ENCODE data around the gene SLC12A3.

DNA sequence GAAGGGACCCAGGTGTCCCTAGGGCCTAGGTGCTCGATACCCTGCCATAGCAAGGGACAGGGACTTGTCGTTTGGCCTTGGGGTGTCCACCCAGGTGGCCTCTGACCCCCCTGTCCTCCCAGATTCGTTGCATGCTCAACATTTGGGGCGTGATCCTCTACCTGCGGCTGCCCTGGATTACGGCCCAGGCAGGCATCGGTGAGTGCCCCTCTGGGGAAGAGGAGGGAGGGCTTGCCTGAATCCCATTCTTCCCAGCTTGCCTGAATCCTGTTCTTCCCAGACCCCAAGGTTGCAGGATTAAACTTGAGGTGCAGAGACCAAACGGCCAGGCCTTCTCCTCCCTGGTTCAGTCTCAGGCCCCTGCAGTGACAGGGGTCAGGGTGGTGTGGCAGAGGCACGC is 3.2 kb downstream of the SLC12A3 start:
- no peak for TF ChIP-seq GLIS3 (CRISPR knock-in tag; IDR thresholded peaks at IDR 0.05)
- TF ChIP-seq, protein P1, sequence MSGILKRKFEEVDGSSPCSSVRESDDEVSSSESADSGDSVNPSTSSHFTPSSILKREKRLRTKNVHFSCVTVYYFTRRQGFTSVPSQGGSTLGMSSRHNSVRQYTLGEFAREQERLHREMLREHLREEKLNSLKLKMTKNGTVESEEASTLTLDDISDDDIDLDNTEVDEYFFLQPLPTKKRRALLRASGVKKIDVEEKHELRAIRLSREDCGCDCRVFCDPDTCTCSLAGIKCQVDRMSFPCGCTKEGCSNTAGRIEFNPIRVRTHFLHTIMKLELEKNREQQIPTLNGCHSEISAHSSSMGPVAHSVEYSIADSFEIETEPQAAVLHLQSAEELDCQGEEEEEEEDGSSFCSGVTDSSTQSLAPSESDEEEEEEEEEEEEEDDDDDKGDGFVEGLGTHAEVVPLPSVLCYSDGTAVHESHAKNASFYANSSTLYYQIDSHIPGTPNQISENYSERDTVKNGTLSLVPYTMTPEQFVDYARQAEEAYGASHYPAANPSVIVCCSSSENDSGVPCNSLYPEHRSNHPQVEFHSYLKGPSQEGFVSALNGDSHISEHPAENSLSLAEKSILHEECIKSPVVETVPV (CRISPR knock-in tag; IDR thresholded peaks at IDR 0.05), result no peak
- TF ChIP-seq ARNTL (CRISPR knock-in tag; IDR thresholded peaks at IDR 0.05; ENCODE audit: borderline replicate concordance, low read depth), result no peak
- no peak for TF ChIP-seq TOX (CRISPR knock-in tag; IDR thresholded peaks at IDR 0.05; ENCODE audit: borderline replicate concordance)

Data from SK-N-SH treated with all-trans-retinoic acid at 6 μM for 48 hours (cell line).